HUES6 (cell line): ENCODE results near the gene FBXO34.
A peak's percentile ranks its signal among the peaks of the same experiment; 100 is the strongest.

Experiments used
- H3K27ac ChIP-seq: 2 replicates; pipeline ENCODE4 v1.7.0; 2013; ENCODE audit warnings: low read depth, mild to moderate bottlenecking, low read length, inconsistent platforms
- H3K27me3 ChIP-seq: 2 replicates; pipeline ENCODE4 v1.6.1; 2013; ENCODE audit warnings: low read length; ENCODE audit not compliant: control insufficient read depth, insufficient read depth
- H3K36me3 ChIP-seq: 2 replicates; pipeline ENCODE4 v1.6.1; 2013; ENCODE audit warnings: low read length; ENCODE audit not compliant: control insufficient read depth, insufficient read depth
- H3K4me1 ChIP-seq: 2 replicates; pipeline ENCODE4 v1.6.1; 2013; ENCODE audit warnings: low read length; ENCODE audit not compliant: control insufficient read depth, insufficient read depth
- H3K4me3 ChIP-seq: 2 replicates; pipeline ENCODE4 v1.5.1; 2013; ENCODE audit warnings: low read depth, low read length
- H3K9ac ChIP-seq: one replicate; pipeline ENCODE4 v1.6.1; 2013; ENCODE audit warnings: mild to moderate bottlenecking, low read length
- H3K9me3 ChIP-seq: 2 replicates; pipeline ENCODE4 v1.6.1; 2013; ENCODE audit warnings: low read depth, low read length; ENCODE audit not compliant: control insufficient read depth, insufficient read depth

The FBXO34 gene

GRCh38 chr14:55383541-55384140, 112.4 kb downstream of the FBXO34 start:
- Histone ChIP-seq H3K4me3 (no peak overlapping the region), H3K27ac (no peak overlapping the region), H3K9ac (no peak overlapping the region), H3K27me3 (no peaks in the 10 kb centered on the region), H3K36me3 (peaks cover 43% of the 10 kb centered on the region), H3K9me3 (no peaks in the 10 kb centered on the region), H3K4me1 (no peaks in the 10 kb centered on the region)

- Histone ChIP-seq H3K9me3 (no peaks in the 10 kb centered on the region), H3K4me1 (no peaks in the 10 kb centered on the region), H3K4me3 (no peak overlapping the region), H3K9ac (no peak overlapping the region), H3K27ac (no peak overlapping the region), H3K27me3 (no peaks in the 10 kb centered on the region), H3K36me3 (peaks cover 44% of the 10 kb centered on the region)
Observed at GRCh38 chr14:55384536-55384935, 113.3 kb downstream of the FBXO34 start.

- Histone ChIP-seq H3K4me1 (no peaks in the 10 kb centered on the region), H3K4me3 (no peak overlapping the region), H3K27ac (0 out of 2 replicates have a peak overlapping the region, but pooled peaks have one; percentile 11), H3K36me3 (peaks cover 38% of the 10 kb centered on the region), H3K9ac (no peak overlapping the region), H3K27me3 (no peaks in the 10 kb centered on the region), H3K9me3 (no peaks in the 10 kb centered on the region)
Observed at GRCh38 chr14:55386037-55386808, 115.0 kb downstream of the FBXO34 start.

- Histone ChIP-seq H3K4me3 (no peak overlapping the region), H3K4me1 (no peaks in the 10 kb centered on the region), H3K27me3 (no peaks in the 10 kb centered on the region), H3K9me3 (no peaks in the 10 kb centered on the region), H3K27ac (no peak overlapping the region), H3K36me3 (peaks cover 30% of the 10 kb centered on the region), H3K9ac (no peak overlapping the region)
Observed at GRCh38 chr14:55387121-55387520, 115.9 kb downstream of the FBXO34 start.

- Histone ChIP-seq H3K4me3 (no peak overlapping the region), H3K4me1 (no peaks in the 10 kb centered on the region), H3K36me3 (peaks cover 28% of the 10 kb centered on the region), H3K9ac (no peak overlapping the region), H3K27ac (no peak overlapping the region), H3K9me3 (no peaks in the 10 kb centered on the region), H3K27me3 (no peaks in the 10 kb centered on the region)
Observed at GRCh38 chr14:55388160-55388559, 116.9 kb downstream of the FBXO34 start.

GRCh38 chr14:55389330-55389729, 118.1 kb downstream of the FBXO34 start:
- Histone ChIP-seq H3K36me3 (peaks cover 24% of the 10 kb centered on the region), H3K4me3 (no peak overlapping the region), H3K27ac (no peak overlapping the region)

GRCh38 chr14:55398679-55399078, 127.5 kb downstream of the FBXO34 start:
- no peaks in the 10 kb centered on the region for H3K27me3 ChIP-seq
- H3K9me3 ChIP-seq: no peaks in the 10 kb centered on the region
- no peak overlapping the region for H3K9ac ChIP-seq
- no peak overlapping the region for H3K27ac ChIP-seq
- no peak overlapping the region for H3K4me3 ChIP-seq
- no peaks in the 10 kb centered on the region for H3K4me1 ChIP-seq
- H3K36me3 ChIP-seq: peaks cover 8% of the 10 kb centered on the region; the same call in 1 of the 2 replicates

More at GRCh38 chr14:55389330-55389729, 118.1 kb downstream of the FBXO34 start:
- Histone ChIP-seq H3K9ac (no peak overlapping the region), H3K4me1 (no peaks in the 10 kb centered on the region), H3K9me3 (no peaks in the 10 kb centered on the region), H3K27me3 (no peaks in the 10 kb centered on the region)

- Histone ChIP-seq H3K27ac (no peak overlapping the region), H3K27me3 (no peaks in the 10 kb centered on the region), H3K9ac (no peak overlapping the region), H3K9me3 (no peaks in the 10 kb centered on the region), H3K36me3 (peaks cover 8% of the 10 kb centered on the region; the same call in 1 of the 2 replicates), H3K4me3 (no peak overlapping the region), H3K4me1 (no peaks in the 10 kb centered on the region)
Observed at GRCh38 chr14:55399183-55399582, 128.0 kb downstream of the FBXO34 start.

GRCh38 chr14:55399852-55400251, 128.6 kb downstream of the FBXO34 start:
- Histone ChIP-seq H3K27ac (no peak overlapping the region), H3K4me1 (no peaks in the 10 kb centered on the region), H3K27me3 (no peaks in the 10 kb centered on the region), H3K9me3 (no peaks in the 10 kb centered on the region), H3K36me3 (peaks cover 5% of the 10 kb centered on the region; the same call in 1 of the 2 replicates), H3K9ac (no peak overlapping the region), H3K4me3 (no peak overlapping the region)

GRCh38 chr14:55401751-55402150, 130.5 kb downstream of the FBXO34 start:
- Histone ChIP-seq H3K36me3 (no peaks in the 10 kb centered on the region), H3K9ac (no peak overlapping the region), H3K4me1 (no peaks in the 10 kb centered on the region), H3K4me3 (no peak overlapping the region), H3K27me3 (no peaks in the 10 kb centered on the region), H3K27ac (no peak overlapping the region), H3K9me3 (no peaks in the 10 kb centered on the region)
